Smooth muscle cell (in vitro differentiated cells): Measurements from ENCODE around the gene DEDD. TPM values are rescaled to one million over a fixed set of nuclear protein-coding genes. Genes with fewer than 3 reads are reported as not detected.
A peak's percentile ranks its signal among the peaks of the same experiment; 100 is the strongest.

ENCODE experiments used
- DNase-seq: peaks from one replicate; lab custom pipeline; 2025; ENCODE audit not compliant: unreplicated experiment; lab: John Stamatoyannopoulos, UW
- H2AFZ ChIP-seq: fragments of 200-600 bp; sonication (generic); 2 replicates; pipeline ENCODE4 v1.6.0; 2016; ENCODE audit warnings: antibody characterized with exemption, low read depth, mild to moderate bottlenecking
- H3F3A ChIP-seq: fragments of 200-600 bp; sonication (generic); 2 replicates; pipeline ENCODE4 v1.6.0; 2017; ENCODE audit warnings: antibody characterized with exemption, low read depth
- H3K27ac ChIP-seq: fragments of 200-600 bp; sonication (generic); 2 replicates; pipeline ENCODE4 v1.5.1; 2016; ENCODE audit warnings: low read depth, mild to moderate bottlenecking
- H3K27me3 ChIP-seq: fragments of 200-600 bp; sonication (generic); 2 replicates; pipeline ENCODE4 v1.6.1; 2016; ENCODE audit warnings: low read depth, mild to moderate bottlenecking
- H3K36me3 ChIP-seq: fragments of 200-600 bp; sonication (generic); 2 replicates; pipeline ENCODE4 v1.5.1; 2016; ENCODE audit warnings: low read depth
- H3K4me1 ChIP-seq: fragments of 200-600 bp; sonication (generic); 2 replicates; pipeline ENCODE4 v1.5.1; 2016; ENCODE audit warnings: low read depth
- H3K4me2 ChIP-seq: fragments of 200-600 bp; sonication (generic); 2 replicates; pipeline ENCODE4 v1.6.0; 2016; ENCODE audit warnings: mild to moderate bottlenecking
- H3K4me3 ChIP-seq: fragments of 200-600 bp; sonication (generic); 2 replicates; pipeline ENCODE4 v1.5.1; 2016; ENCODE audit warnings: mild to moderate bottlenecking
- H3K79me2 ChIP-seq: fragments of 200-600 bp; sonication (generic); 2 replicates; pipeline ENCODE4 v1.6.0; 2016; ENCODE audit warnings: low read depth, mild to moderate bottlenecking
- H3K9ac ChIP-seq: fragments of 200-600 bp; sonication (generic); 2 replicates; pipeline ENCODE4 v1.6.0; 2016; ENCODE audit warnings: low read depth
- H3K9me3 ChIP-seq: fragments of 200-600 bp; sonication (generic); replicated peaks from 2 replicates; pipeline ENCODE4 v1.5.1; 2016; ENCODE audit warnings: low read depth
- H4K20me1 ChIP-seq: fragments of 200-600 bp; sonication (generic); 2 replicates; pipeline ENCODE4 v1.6.0; 2016; ENCODE audit warnings: low read depth
- WGBS: methylation state at CpG from one replicate; pipeline ENCODE4 v1.1.7; 2016; ENCODE audit warnings: low lambda C conversion rate; 5-methylcytosine and 5-hydroxymethylcytosine counted together
- polyA plus RNA-seq: library from polyadenylated mRNA; unstranded; fragments of >200 nt; fragmentation: Nextera tagmentation; extraction: Ambion mirVana; gene quantifications from 2 replicates; pipeline ENCODE4 v1.2.1, GENCODE V29; 2016
- total RNA-seq: library from RNA; depleted of rRNA; stranded (reverse); fragments of >200 nt; gene quantifications from 2 replicates; pipeline ENCODE4 v1.2.3, GENCODE V29; 2014
- TF ChIP-seq, protein P1 (sequence below): fragments of 200-600 bp; sonication (generic); IDR thresholded peaks from 2 replicates; pipeline ENCODE4 v1.5.1; 2017; ENCODE audit warnings: borderline replicate concordance, mild to moderate bottlenecking, antibody characterized with exemption; ENCODE audit not compliant: insufficient read depth, poor library complexity, severe bottlenecking

DEDD gene
- total and polyA plus RNA-seq, 2 experiments from 2014 or later, result 36.3 to 38.6 TPM

GRCh38 chr1:161176468-161177111 is 44.1 kb upstream of the DEDD start:
- peaks cover 7% of the 10 kb centered on the region for H3K4me1 ChIP-seq
- H3K9me3 ChIP-seq, result no peaks in the 10 kb centered on the region
- 27% methylated on average over 16 of the region's 17 CpGs for WGBS
- H3K4me3 ChIP-seq, result peak overlapping the region; percentile 90
- peak overlapping the region; percentile 99 for H3K4me2 ChIP-seq
- peak overlapping the region; percentile 99 for H2AFZ ChIP-seq
- H4K20me1 ChIP-seq, result no peaks in the 10 kb centered on the region
- no peaks in the 10 kb centered on the region for H3F3A ChIP-seq
- H3K27me3 ChIP-seq, result no peaks in the 10 kb centered on the region
- H3K9ac ChIP-seq, result peak overlapping the region; percentile 98
- TF ChIP-seq, protein P1, sequence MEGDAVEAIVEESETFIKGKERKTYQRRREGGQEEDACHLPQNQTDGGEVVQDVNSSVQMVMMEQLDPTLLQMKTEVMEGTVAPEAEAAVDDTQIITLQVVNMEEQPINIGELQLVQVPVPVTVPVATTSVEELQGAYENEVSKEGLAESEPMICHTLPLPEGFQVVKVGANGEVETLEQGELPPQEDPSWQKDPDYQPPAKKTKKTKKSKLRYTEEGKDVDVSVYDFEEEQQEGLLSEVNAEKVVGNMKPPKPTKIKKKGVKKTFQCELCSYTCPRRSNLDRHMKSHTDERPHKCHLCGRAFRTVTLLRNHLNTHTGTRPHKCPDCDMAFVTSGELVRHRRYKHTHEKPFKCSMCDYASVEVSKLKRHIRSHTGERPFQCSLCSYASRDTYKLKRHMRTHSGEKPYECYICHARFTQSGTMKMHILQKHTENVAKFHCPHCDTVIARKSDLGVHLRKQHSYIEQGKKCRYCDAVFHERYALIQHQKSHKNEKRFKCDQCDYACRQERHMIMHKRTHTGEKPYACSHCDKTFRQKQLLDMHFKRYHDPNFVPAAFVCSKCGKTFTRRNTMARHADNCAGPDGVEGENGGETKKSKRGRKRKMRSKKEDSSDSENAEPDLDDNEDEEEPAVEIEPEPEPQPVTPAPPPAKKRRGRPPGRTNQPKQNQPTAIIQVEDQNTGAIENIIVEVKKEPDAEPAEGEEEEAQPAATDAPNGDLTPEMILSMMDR, result no peak
- peak overlapping the region; percentile 63 for H3K27ac ChIP-seq
- H3K36me3 ChIP-seq, result no peaks in the 10 kb centered on the region
- peaks cover 10% of the 10 kb centered on the region for H3K79me2 ChIP-seq
- DNase-seq, result no peak

DNA sequence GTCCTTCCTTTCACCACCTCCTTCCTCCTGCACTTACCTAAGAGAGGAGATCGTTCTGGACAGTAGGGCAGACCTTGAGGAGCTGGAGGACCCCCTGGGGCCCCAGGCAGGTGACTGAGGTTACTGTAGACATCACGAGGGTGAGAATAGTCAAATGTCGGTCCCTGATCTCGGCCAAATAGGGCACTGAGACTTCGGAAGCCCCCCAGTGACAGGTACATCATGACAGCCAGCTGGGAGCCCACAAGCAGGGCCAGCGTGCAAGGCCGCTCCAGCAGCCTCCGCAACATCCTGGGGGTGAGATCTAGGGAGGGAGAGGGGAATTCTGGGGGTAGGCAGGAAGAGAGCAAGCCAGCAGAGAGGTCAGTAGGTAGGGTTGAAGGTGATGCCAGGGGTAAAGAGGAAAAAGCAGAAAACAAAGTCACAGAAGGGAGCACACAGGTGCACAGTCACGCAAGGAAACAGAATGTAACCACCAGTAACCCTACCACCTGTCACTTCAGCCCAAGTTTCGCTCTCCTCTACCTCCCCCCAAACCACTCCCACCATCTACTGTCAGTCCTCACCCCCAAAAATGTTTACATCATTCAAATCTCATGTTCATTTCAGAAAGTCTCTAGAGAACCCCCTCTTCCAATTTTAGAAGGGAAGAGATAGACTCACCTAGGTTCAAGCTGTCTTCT is 43.4 kb upstream of the DEDD start:
- Histone ChIP-seq H3K27ac (no peak overlapping the region), H3K9ac (no peak overlapping the region), H3F3A (no peaks in the 10 kb centered on the region), H3K4me1 (peaks cover 7% of the 10 kb centered on the region), H4K20me1 (no peaks in the 10 kb centered on the region), H3K9me3 (no peaks in the 10 kb centered on the region), H2AFZ (no peak overlapping the region), H3K4me3 (peak overlapping the region; percentile 90), H3K27me3 (no peaks in the 10 kb centered on the region), H3K79me2 (peaks cover 10% of the 10 kb centered on the region), H3K4me2 (peak overlapping the region; percentile 99), H3K36me3 (no peaks in the 10 kb centered on the region)
- TF ChIP-seq, protein P1, result no peak
- no peak for DNase-seq
- WGBS, result 95% methylated on average over 10 of the region's 10 CpGs

DNA sequence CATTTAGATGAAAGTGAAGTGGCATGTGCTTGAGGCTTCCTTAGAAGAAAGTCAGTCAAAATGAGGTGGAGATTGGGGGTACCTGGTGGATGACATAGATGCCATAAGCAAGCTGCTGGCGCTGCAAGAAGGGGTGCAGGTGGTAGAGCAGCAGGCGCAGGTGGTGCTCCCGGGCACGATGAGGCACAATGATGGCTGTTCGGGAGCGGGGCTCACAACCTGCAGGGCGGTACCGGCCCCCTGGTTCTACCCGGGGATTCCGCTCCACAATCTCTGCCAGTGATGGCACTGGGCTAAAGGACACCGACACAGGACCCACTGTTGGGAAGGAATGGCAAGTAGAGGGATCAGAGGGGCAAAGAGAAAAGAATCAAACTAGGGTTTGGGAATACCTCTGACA is 42.4 kb upstream of the DEDD start:
- Histone ChIP-seq H3K79me2 (peaks cover 10% of the 10 kb centered on the region), H3K27me3 (no peaks in the 10 kb centered on the region), H3K36me3 (no peaks in the 10 kb centered on the region), H3K4me2 (no peak overlapping the region), H4K20me1 (no peaks in the 10 kb centered on the region), H3K27ac (no peak overlapping the region), H2AFZ (no peak overlapping the region), H3F3A (no peaks in the 10 kb centered on the region), H3K9ac (no peak overlapping the region), H3K4me3 (no peak overlapping the region), H3K9me3 (no peaks in the 10 kb centered on the region), H3K4me1 (peaks cover 7% of the 10 kb centered on the region)
- 98% methylated on average over 11 of the region's 11 CpGs for WGBS
- DNase-seq, result no peak
- TF ChIP-seq, protein P1, result no peak

GRCh38 chr1:161173711-161174110 is 41.2 kb upstream of the DEDD start:
- no peak overlapping the region for H3K9ac ChIP-seq

More at GRCh38 chr1:161173711-161174110, 41.2 kb upstream of the DEDD start:
- no peak overlapping the region for H3K4me2 ChIP-seq
- H3F3A ChIP-seq, result no peaks in the 10 kb centered on the region
- no peaks in the 10 kb centered on the region for H4K20me1 ChIP-seq
- H3K36me3 ChIP-seq, result no peaks in the 10 kb centered on the region
- H3K4me3 ChIP-seq, result no peak overlapping the region
- H3K9me3 ChIP-seq, result no peaks in the 10 kb centered on the region
- H3K79me2 ChIP-seq, result peaks cover 10% of the 10 kb centered on the region
- H2AFZ ChIP-seq, result no peak overlapping the region
- no peak for DNase-seq
- TF ChIP-seq, protein P1, result no peak
- 99% methylated on average over 11 of the region's 11 CpGs for WGBS
- H3K27me3 ChIP-seq, result no peaks in the 10 kb centered on the region
- no peak overlapping the region for H3K27ac ChIP-seq
- H3K4me1 ChIP-seq, result peaks cover 7% of the 10 kb centered on the region
